Loucy (cell line): ENCODE measurements around the gene NCK1.
"Not testable (repeated sequence)": the region's sequence is repeated elsewhere in the genome, so short reads cannot be mapped to it uniquely, and the experiment has no call there.

Experiments used
- H2AFZ ChIP-seq: fragments of 200-600 bp; sonication (generic); 2 replicates; pipeline ENCODE4 v1.6.0; 2016; ENCODE audit warnings: antibody characterized with exemption, mild to moderate bottlenecking, low read length, moderate library complexity
- H3F3A ChIP-seq: fragments of 200-600 bp; 2 replicates; pipeline ENCODE4 v1.6.0; 2016; ENCODE audit warnings: antibody characterized with exemption, low read depth, mild to moderate bottlenecking
- H3K27me3 ChIP-seq: fragments of 200-600 bp; sonication (generic); 2 replicates; pipeline ENCODE4 v1.6.1; 2014; ENCODE audit warnings: low read length, mild to moderate bottlenecking; ENCODE audit not compliant: insufficient read depth, poor library complexity, severe bottlenecking
- H3K36me3 ChIP-seq: fragments of 200-600 bp; sonication (generic); 2 replicates; pipeline ENCODE4 v1.6.1; 2016; ENCODE audit warnings: low read length; ENCODE audit not compliant: insufficient read depth
- H3K4me1 ChIP-seq: fragments of 200-600 bp; sonication (generic); 2 replicates; pipeline ENCODE4 v1.5.1; 2014; ENCODE audit warnings: low read length, mild to moderate bottlenecking; ENCODE audit not compliant: insufficient read depth, poor library complexity, severe bottlenecking
- H3K4me2 ChIP-seq: fragments of 200-600 bp; sonication (generic); 2 replicates; pipeline ENCODE4 v1.6.0; 2014; ENCODE audit warnings: antibody characterized with exemption, low read length, low read depth, mild to moderate bottlenecking; ENCODE audit not compliant: poor library complexity, severe bottlenecking
- H3K4me3 ChIP-seq: fragments of 200-600 bp; sonication (generic); 2 replicates; pipeline ENCODE4 v1.5.1; 2014; ENCODE audit warnings: low read length, mild to moderate bottlenecking, mixed read lengths; ENCODE audit not compliant: poor library complexity, severe bottlenecking
- H3K79me2 ChIP-seq: fragments of 200-600 bp; sonication (generic); 2 replicates; pipeline ENCODE4 v1.6.1; 2014; ENCODE audit warnings: low read length; ENCODE audit not compliant: insufficient read depth
- H3K9ac ChIP-seq: fragments of 200-600 bp; sonication (generic); 2 replicates; pipeline ENCODE4 v1.6.0; 2014; ENCODE audit warnings: mild to moderate bottlenecking, low read depth, low read length, moderate library complexity; ENCODE audit not compliant: poor library complexity, severe bottlenecking
- H3K9me2 ChIP-seq: fragments of 200-600 bp; sonication (generic); replicated peaks from 2 replicates; pipeline ENCODE4 v1.6.1; 2016; ENCODE audit warnings: low read depth, low read length, mixed read lengths
- H3K9me3 ChIP-seq: fragments of 200-600 bp; sonication (generic); 2 replicates; pipeline ENCODE4 v1.6.1; 2014; ENCODE audit warnings: mild to moderate bottlenecking, antibody characterized with exemption, low read length, low read depth; ENCODE audit not compliant: insufficient read depth
- H4K20me1 ChIP-seq: fragments of 200-600 bp; sonication (generic); 2 replicates; pipeline ENCODE4 v1.6.0; 2014; ENCODE audit warnings: antibody characterized with exemption, low read length, mild to moderate bottlenecking; ENCODE audit not compliant: insufficient read depth, poor library complexity, severe bottlenecking
- EZH2phosphoT487 ChIP-seq: fragments of 200-600 bp; IDR thresholded peaks from 2 replicates; pipeline ENCODE4 v1.6.1; 2018; ENCODE audit warnings: antibody characterized with exemption, mild to moderate bottlenecking, moderate library complexity, borderline replicate concordance
- TF ChIP-seq, protein P1 (sequence below): fragments of 200-600 bp; sonication (generic); conservative IDR thresholded peaks from 2 replicates; pipeline ENCODE4 v1.5.1; 2014; ENCODE audit warnings: mild to moderate bottlenecking, antibody characterized with exemption, low read length

Gene NCK1

DNA sequence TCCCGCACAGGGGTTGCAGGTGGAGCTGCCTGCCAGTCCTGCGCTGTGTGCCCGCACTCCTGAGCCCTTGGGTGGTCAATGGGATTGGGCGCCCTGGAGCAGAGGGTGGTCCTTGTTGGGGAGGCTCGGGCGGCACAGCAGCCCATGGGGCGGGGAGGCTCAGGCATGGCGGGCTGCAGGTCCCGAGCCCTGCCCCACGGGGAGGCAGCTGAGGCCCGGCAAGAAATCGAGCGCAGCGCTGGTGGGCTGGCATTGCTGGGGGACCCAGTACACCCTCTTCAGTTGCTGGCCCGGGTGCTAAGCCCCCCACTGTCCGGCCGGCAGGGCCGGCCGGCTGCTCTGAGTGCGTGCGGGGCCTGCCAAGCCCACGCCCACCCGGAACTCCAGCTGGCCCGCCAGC lies 27.9 kb downstream of the NCK1 start:
- no peak overlapping the region for H2AFZ ChIP-seq
- H3K4me3 ChIP-seq: no peak overlapping the region
- H3F3A ChIP-seq: peaks cover 13% of the 10 kb centered on the region
- no peaks in the 10 kb centered on the region for H3K27me3 ChIP-seq
- H3K9me3 ChIP-seq: peaks cover 6% of the 10 kb centered on the region; the same call in 1 of the 2 replicates
- H3K4me1 ChIP-seq: peaks cover 47% of the 10 kb centered on the region
- H3K9ac ChIP-seq: no peak overlapping the region
- TF ChIP-seq EZH2phosphoT487: no peak
- TF ChIP-seq, protein P1, sequence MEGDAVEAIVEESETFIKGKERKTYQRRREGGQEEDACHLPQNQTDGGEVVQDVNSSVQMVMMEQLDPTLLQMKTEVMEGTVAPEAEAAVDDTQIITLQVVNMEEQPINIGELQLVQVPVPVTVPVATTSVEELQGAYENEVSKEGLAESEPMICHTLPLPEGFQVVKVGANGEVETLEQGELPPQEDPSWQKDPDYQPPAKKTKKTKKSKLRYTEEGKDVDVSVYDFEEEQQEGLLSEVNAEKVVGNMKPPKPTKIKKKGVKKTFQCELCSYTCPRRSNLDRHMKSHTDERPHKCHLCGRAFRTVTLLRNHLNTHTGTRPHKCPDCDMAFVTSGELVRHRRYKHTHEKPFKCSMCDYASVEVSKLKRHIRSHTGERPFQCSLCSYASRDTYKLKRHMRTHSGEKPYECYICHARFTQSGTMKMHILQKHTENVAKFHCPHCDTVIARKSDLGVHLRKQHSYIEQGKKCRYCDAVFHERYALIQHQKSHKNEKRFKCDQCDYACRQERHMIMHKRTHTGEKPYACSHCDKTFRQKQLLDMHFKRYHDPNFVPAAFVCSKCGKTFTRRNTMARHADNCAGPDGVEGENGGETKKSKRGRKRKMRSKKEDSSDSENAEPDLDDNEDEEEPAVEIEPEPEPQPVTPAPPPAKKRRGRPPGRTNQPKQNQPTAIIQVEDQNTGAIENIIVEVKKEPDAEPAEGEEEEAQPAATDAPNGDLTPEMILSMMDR: no peak
- H3K36me3 ChIP-seq: peaks cover 17% of the 10 kb centered on the region; the same call in 1 of the 2 replicates
- peaks cover 98% of the 10 kb centered on the region for H3K79me2 ChIP-seq
- peaks cover 39% of the 10 kb centered on the region for H4K20me1 ChIP-seq
- H3K4me2 ChIP-seq: no peak overlapping the region
- H3K9me2 ChIP-seq: no peaks in the 10 kb centered on the region

DNA sequence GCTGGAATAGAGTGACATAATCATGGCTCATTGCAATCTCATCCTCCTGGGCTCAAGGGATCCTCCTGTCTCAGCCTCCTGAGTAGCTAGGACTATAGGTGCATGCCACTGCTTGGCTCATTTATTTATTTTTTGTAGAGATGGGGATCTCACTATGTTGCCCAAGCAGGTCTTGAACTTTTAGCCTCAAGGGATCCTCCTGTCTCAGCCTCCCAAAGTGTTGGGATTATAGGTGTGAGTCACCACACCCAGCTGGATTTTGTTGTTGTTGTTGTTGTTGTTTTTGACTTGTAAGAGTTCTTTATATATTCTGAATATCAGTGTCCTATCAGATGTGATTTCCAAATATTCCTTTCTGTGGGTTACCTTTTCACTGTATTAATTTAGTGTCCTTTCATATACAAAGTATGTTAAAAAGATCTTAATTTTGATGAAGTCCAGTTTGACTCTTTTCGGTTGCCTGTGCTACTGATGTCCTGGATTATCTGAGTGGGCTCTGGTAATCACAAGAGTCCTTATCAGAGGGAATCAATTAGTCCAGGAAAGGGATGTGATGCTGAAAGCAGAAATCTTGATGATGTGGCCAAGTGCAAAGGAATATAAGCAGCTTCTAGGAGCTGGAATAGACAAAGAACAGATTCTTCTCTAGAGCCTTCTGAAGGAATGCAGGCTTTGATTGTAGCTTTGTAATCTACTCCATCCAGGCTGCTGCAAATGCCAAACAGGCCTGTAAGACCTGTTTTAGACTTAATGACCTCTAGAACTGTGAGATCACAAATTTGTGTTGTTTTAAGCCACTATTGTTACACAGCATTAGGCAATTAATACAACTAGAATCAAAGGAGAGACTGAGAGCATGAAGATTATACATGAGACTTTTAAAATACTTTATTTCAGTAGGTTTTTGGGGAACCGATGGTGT lies 30.2 kb downstream of the NCK1 start:
- Histone ChIP-seq H3F3A (no peaks in the 10 kb centered on the region), H3K79me2 (peaks cover 100% of the 10 kb centered on the region), H2AFZ (no peak overlapping the region), H3K9me2 (no peaks in the 10 kb centered on the region), H4K20me1 (peaks cover 48% of the 10 kb centered on the region), H3K4me2 (no peak overlapping the region), H3K27me3 (no peaks in the 10 kb centered on the region), H3K4me1 (peaks cover 26% of the 10 kb centered on the region), H3K36me3 (peaks cover 25% of the 10 kb centered on the region; the same call in 1 of the 2 replicates), H3K9ac (no peak overlapping the region), H3K4me3 (no peak overlapping the region), H3K9me3 (peaks cover 6% of the 10 kb centered on the region; the same call in 1 of the 2 replicates)
- TF ChIP-seq EZH2phosphoT487: no peak
- TF ChIP-seq, protein P1: no peak

DNA sequence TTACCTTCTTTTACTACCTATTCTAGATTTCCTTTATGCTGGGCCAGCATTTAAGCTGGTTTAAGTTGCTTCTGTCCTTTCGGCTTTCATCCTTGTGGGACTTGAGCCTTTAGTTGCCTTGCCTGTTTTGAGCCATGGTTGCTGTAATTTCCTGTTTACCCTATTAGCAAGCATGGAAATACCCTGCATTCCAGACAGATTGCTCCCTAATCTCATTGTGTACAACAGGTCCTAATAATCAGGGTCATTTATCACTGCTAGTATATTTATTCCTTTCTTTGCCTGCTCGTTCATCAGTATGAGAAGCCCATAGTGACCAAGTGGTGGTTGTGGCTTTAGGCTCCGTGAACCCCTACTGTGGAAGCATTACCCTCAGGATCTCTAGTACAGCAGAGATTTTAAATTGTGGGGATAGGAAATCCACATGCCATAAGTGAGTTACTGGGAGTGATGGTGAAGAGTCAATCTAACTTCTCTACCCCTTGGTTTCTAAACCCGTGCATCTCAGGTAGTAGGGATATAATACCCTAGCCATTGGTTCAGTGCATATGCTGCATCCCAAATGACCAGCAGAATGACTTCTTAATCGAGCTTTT lies 31.9 kb downstream of the NCK1 start:
- Histone ChIP-seq H3K9ac (no peak overlapping the region), H2AFZ (no peak overlapping the region), H4K20me1 (peaks cover 61% of the 10 kb centered on the region), H3K9me2 (no peaks in the 10 kb centered on the region), H3K9me3 (peaks cover 6% of the 10 kb centered on the region; the same call in 1 of the 2 replicates), H3K36me3 (peaks cover 27% of the 10 kb centered on the region; the same call in 1 of the 2 replicates), H3K4me3 (no peak overlapping the region), H3K4me1 (peaks cover 34% of the 10 kb centered on the region), H3K4me2 (no peak overlapping the region), H3K79me2 (peaks cover 100% of the 10 kb centered on the region), H3F3A (no peaks in the 10 kb centered on the region; the same call in 1 of the 2 replicates), H3K27me3 (no peaks in the 10 kb centered on the region)
- TF ChIP-seq, protein P1: no peak
- TF ChIP-seq EZH2phosphoT487: no peak

DNA sequence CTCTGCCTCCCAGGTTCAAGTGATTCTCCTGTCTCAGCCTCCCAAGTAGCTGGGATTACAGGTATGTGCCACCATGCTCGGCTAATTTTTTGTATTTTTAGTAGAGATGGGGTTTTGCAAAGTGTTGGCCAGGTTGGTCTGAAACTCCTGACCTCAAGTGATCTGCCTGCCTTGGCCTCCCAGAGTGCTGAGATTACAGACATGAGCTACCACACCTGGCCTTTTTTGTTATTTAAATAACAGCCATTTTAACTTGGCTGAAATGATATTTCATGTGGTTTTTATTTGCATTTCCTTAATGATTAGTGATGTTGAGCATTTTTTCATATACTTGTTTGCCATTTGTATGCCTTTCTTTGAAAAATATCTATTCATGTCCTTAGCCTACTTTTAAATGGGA lies 35.2 kb downstream of the NCK1 start:
- Histone ChIP-seq H4K20me1 (peaks cover 79% of the 10 kb centered on the region), H3K79me2 (peaks cover 100% of the 10 kb centered on the region), H3K36me3 (peaks cover 22% of the 10 kb centered on the region; the same call in 1 of the 2 replicates), H3K4me1 (peaks cover 51% of the 10 kb centered on the region)
- H3K9me3 ChIP-seq, H3K9ac ChIP-seq, H3K9me2 ChIP-seq, H3K4me2 ChIP-seq, H3F3A ChIP-seq, H2AFZ ChIP-seq, H3K27me3 ChIP-seq, H3K4me3 ChIP-seq: not testable (repeated sequence)
